NCI-H2196 treated with DMSO at 0.1 percent for 48 hours (cell line): Measurements from ENCODE around the gene NCOR2.

Experiments
- DNase-seq: peaks from one replicate; lab custom pipeline; 2025; ENCODE audit not compliant: unreplicated experiment; lab: John Stamatoyannopoulos, UW

The NCOR2 gene

GRCh38 chr12:124577986-124578385 is 10.6 kb upstream of the NCOR2 start:
- DNase-seq: no peak

- no peak for DNase-seq
Observed at GRCh38 chr12:124577374-124577773, 10.0 kb upstream of the NCOR2 start.

GRCh38 chr12:124576061-124576650 is 8.7 kb upstream of the NCOR2 start:
- no peak for DNase-seq

- DNase-seq: no peak
Observed at GRCh38 chr12:124573839-124574786, 6.7 kb upstream of the NCOR2 start.

GRCh38 chr12:124571556-124571955 is 4.1 kb upstream of the NCOR2 start:
- DNase-seq: no peak

GRCh38 chr12:124570810-124571209 is 3.4 kb upstream of the NCOR2 start:
- no peak for DNase-seq

GRCh38 chr12:124569375-124570148 is 2.1 kb upstream of the NCOR2 start:
- no peak for DNase-seq

- DNase-seq: peak; percentile 19
Observed at GRCh38 chr12:124568431-124569374, 1.3 kb upstream of the NCOR2 start.

GRCh38 chr12:124567673-124568373 is 411 bp upstream of the NCOR2 start:
- peak; percentile 72 for DNase-seq

- peak; percentile 51 for DNase-seq
Observed at GRCh38 chr12:124566161-124566996, 1.0 kb downstream of the NCOR2 start.

GRCh38 chr12:124565656-124566160 is 1.7 kb downstream of the NCOR2 start:
- DNase-seq: no peak

GRCh38 chr12:124564971-124565491 is 2.4 kb downstream of the NCOR2 start:
- no peak for DNase-seq

- DNase-seq: no peak
Observed at GRCh38 chr12:124564232-124564958, 3.0 kb downstream of the NCOR2 start.

- DNase-seq: no peak
Observed at GRCh38 chr12:124563809-124564208, 3.6 kb downstream of the NCOR2 start.

- no peak for DNase-seq
Observed at GRCh38 chr12:124563401-124563800, 4.0 kb downstream of the NCOR2 start.

GRCh38 chr12:124562796-124563181 is 4.6 kb downstream of the NCOR2 start:
- no peak for DNase-seq

GRCh38 chr12:124562018-124562795 is 5.2 kb downstream of the NCOR2 start:
- no peak for DNase-seq
